Posterior vena cava (tissue), 2 donors: Measurements from ENCODE around the gene PHF2. TPM values are rescaled to one million over a fixed set of nuclear protein-coding genes. Genes with fewer than 3 reads are reported as not detected.
A peak's percentile ranks its signal among the peaks of the same experiment; 100 is the strongest.

Experiments
- DNase-seq: peaks from one replicate; pipeline ENCODE4 v3.0.0-alpha.2; 2020; ENCODE audit warnings: low spot score
- intact Hi-C, 2 donors: fragments of 100-400 bp; cut with DNase I; formaldehyde crosslinking; loops; one replicate each; pipeline versions ENCODE4 v1.14.1 to v1.14.2; 2022 to 2023
- microRNA-seq, 2 donors: library from miRNA; unstranded; fragments of <30 nt; microRNA quantifications; one replicate each; pipeline ENCODE4 v1.2.0, GENCODE V29; 2020 to 2021; ENCODE audit warnings: borderline microRNAs expressed in 2 of 2
- total RNA-seq, 2 donors: library from RNA; stranded (reverse); fragmentation: NEBNext Ultra II Directional; extraction: Animal tissue kit (Norgen Biotek cat#: 25700); gene quantifications; one replicate each; pipeline ENCODE4 v1.2.1, GENCODE V29; 2021
- donor health status: DM: yes; HTN: yes; CAD: no.
- donor health status: DM: yes; HTN: yes; CAD: no.

PHF2 gene
- total RNA-seq, 2 donors from 2014 or later: 26.1 to 27.9 TPM

- intact Hi-C loops: no loop called here
- DNase-seq: peak; percentile 40
These were observed 125.9 kb downstream of the PHF2 start for GRCh38 chr9:93702261-93702660.

DNA sequence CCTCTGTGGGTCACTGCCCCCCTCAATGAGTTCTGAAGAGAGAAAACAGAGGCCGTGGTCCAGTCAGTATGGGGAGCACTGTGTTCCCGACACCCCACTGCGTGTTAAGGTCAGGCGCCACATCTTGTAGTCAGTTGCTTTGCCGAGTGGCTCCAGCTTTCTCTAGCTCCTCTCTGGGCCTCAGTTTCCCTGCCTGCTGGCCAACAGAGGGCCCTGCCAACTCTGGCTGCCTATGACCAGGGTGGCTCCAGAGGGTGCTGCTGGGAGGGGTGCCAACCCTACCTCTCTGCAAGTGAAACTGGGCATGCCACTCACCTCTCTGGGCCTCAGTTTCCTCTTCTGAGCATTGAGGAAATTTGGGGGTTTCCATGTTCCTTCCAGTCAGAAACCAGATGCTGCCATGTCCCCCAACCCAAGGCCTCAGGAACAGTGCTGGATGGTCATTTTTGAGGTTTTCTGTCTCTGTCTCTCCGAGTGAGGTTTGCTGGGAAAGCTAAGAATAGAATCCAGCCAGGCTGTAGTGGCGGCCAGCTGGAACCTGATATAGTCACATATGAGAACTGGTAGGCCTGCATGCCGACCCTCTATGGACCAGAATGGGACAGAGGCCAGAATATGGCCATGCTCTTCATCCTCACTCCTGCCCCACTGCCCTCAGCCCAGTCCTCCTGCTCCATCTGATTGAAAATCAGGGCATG, 132.1 kb downstream of the PHF2 start:
- DNase-seq: peak; percentile 47
- intact Hi-C loops: no loop called here

DNA sequence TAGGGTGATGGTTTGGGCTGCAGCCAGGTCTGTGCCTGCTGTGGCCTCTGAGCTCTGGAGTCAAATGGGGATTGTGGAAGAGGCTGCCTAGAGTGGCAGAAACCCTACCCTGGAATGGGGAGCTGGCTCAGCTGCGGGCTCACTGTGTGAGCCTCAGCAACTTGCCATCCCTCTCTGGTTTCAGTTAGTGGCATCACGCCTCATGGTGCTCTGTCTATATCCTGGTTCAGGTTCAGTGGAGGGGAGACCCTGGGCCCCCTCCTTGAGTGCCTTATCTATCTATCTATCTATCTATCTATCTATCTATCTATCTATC, 132.6 kb downstream of the PHF2 start:
- DNase-seq: no peak

GRCh38 chr9:93709600-93710369, 133.4 kb downstream of the PHF2 start:
- peak; percentile 25 for DNase-seq
- intact Hi-C loops: no loop called here

More for the DNA sequence above, 132.6 kb downstream of the PHF2 start:
- intact Hi-C loops: no loop called here

- no peak for DNase-seq
- intact Hi-C loops: no loop called here
These were observed 134.0 kb downstream of the PHF2 start for GRCh38 chr9:93710370-93710723.

- peak; percentile 26 for DNase-seq
These were observed 134.6 kb downstream of the PHF2 start for GRCh38 chr9:93711002-93711401.

GRCh38 chr9:93712896-93713295, 136.5 kb downstream of the PHF2 start:
- peak; percentile 22 for DNase-seq

More at GRCh38 chr9:93711002-93711401, 134.6 kb downstream of the PHF2 start:
- intact Hi-C loops: no loop called here

GRCh38 chr9:93713716-93714115, 137.3 kb downstream of the PHF2 start:
- DNase-seq: peak; percentile 19
- intact Hi-C loops: no loop called here

More at GRCh38 chr9:93712896-93713295, 136.5 kb downstream of the PHF2 start:
- intact Hi-C loops: no loop called here

- DNase-seq: peak; percentile 63
- intact Hi-C loops: no loop called here
These were observed 145.1 kb downstream of the PHF2 start for GRCh38 chr9:93721417-93721965.

GRCh38 chr9:93724852-93725251, 148.5 kb downstream of the PHF2 start:
- intact Hi-C loops: no loop called here
- DNase-seq: no peak

DNA sequence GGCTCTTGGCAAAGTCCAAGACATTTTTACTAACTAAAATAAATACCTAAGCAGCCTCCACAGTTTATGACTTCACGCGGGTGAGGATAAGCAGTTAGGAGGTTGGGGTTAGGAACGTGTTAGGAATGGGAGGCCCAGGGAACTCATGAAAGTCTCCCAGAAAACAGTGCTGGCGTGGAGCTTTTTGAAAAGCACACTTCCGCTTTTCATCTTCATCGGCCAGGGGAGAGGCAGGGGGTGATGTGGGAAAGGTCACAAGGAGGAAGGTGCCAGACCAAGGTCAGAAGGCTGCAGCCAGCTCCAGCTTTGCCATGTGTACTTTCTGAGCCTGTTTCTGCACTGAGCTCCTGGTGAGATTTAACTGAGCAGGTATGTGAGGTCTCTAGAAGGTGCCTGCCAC, 149.0 kb downstream of the PHF2 start:
- peak; percentile 25 for DNase-seq
- intact Hi-C loops: no loop called here

- DNase-seq: no peak
- intact Hi-C loops: no loop called here
These were observed 149.8 kb downstream of the PHF2 start for GRCh38 chr9:93726147-93726546.

Small RNA genes within 50 kb of the gene (microRNA-seq; reads per million reads assigned to microRNA genes)
- 0 reads per million in 2 donors for gene MIR548AU

Other genes with a start within 250 kb of the PHF2 start
- 10 to 100 TPM; 94.8 TPM for gene FAM120A, start 124.9 kb upstream of the PHF2 start, total RNA-seq
- gene FAM120AOS, start 123.0 kb upstream of the PHF2 start, total RNA-seq: 10 to 100 TPM; 31.5 to 44.0 TPM